ENCODE data around the gene LZTS2.
A peak's percentile ranks its signal among the peaks of the same experiment; 100 is the strongest.

Gene LZTS2

GRCh38 chr10:100985336-100985735 is 14.3 kb upstream of the LZTS2 start:
- no peak overlapping the region for H3K4me3 ChIP-seq (ENCODE audit: low read depth in 1 of 2, low read length in 2 of 2)
- H2AFZ ChIP-seq (ENCODE audit: low read depth, low read length) = no peak overlapping the region
- H3K4me2 ChIP-seq (ENCODE audit: insufficient read depth, low read length) = no peak overlapping the region; the same call in 1 of the 2 replicates
- H3K27me3 ChIP-seq (ENCODE audit: insufficient read depth, low read length, poor library complexity) = no peaks in the 10 kb centered on the region
- peaks cover 53% of the 10 kb centered on the region for H3K36me3 ChIP-seq (ENCODE audit: insufficient read depth, low read length)
- ATAC-seq (ENCODE audit: insufficient read depth, low read depth) = no peak
- H4K20me1 ChIP-seq (ENCODE audit: insufficient read depth, low read length) = peaks cover 31% of the 10 kb centered on the region; the same call in 1 of the 2 replicates
- H3K79me2 ChIP-seq (ENCODE audit: insufficient read depth, low read length) = peaks cover 50% of the 10 kb centered on the region
- no peaks in the 10 kb centered on the region for H3K9me3 ChIP-seq (ENCODE audit: insufficient read depth, low read length, severe bottlenecking)
- peaks cover 41% of the 10 kb centered on the region for H3K4me1 ChIP-seq (ENCODE audit: insufficient read depth, low read length)
- peak overlapping the region; percentile 86; the same call in 1 of the 2 replicates for H3K9ac ChIP-seq (ENCODE audit: low read depth, low read length)
- DNase-seq = no peak
- TF ChIP-seq, protein P1, sequence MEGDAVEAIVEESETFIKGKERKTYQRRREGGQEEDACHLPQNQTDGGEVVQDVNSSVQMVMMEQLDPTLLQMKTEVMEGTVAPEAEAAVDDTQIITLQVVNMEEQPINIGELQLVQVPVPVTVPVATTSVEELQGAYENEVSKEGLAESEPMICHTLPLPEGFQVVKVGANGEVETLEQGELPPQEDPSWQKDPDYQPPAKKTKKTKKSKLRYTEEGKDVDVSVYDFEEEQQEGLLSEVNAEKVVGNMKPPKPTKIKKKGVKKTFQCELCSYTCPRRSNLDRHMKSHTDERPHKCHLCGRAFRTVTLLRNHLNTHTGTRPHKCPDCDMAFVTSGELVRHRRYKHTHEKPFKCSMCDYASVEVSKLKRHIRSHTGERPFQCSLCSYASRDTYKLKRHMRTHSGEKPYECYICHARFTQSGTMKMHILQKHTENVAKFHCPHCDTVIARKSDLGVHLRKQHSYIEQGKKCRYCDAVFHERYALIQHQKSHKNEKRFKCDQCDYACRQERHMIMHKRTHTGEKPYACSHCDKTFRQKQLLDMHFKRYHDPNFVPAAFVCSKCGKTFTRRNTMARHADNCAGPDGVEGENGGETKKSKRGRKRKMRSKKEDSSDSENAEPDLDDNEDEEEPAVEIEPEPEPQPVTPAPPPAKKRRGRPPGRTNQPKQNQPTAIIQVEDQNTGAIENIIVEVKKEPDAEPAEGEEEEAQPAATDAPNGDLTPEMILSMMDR (IDR thresholded peaks at IDR 0.05; ENCODE audit: borderline replicate concordance, extremely low read depth, low read length, poor library complexity, severe bottlenecking) = no peak
- TF ChIP-seq EZH2 (IDR thresholded peaks at IDR 0.05; ENCODE audit: borderline replicate concordance, low read depth, low read length, severe bottlenecking) = no peak
- H3K27ac ChIP-seq (ENCODE audit: low read length) = no peak overlapping the region

DNA sequence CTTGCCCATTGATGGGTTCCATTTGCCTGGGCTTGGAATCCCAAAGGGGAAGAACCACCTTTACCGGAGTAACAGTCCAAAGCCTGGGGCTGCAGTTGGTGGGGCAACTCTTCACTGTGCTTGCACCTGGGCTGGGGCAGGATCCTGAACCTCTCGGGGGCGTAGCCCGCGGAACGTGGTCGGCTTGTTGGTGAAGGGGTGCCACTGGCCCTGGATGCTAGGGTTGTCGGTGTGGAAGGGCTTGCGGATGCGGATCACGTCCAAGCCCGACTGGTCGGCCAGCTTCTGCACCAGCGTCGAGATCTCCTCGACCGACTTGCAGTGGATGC is 13.0 kb upstream of the LZTS2 start:
- no peak for TF ChIP-seq EZH2 (IDR thresholded peaks at IDR 0.05; ENCODE audit: borderline replicate concordance, low read depth, low read length, severe bottlenecking)
- Histone ChIP-seq H3K4me2 (ENCODE audit: insufficient read depth, low read length) (peak overlapping the region; percentile 99), H3K4me1 (ENCODE audit: insufficient read depth, low read length) (peaks cover 49% of the 10 kb centered on the region), H3K4me3 (ENCODE audit: low read depth in 1 of 2, low read length in 2 of 2) (peak overlapping the region; percentile 95), H3K9ac (ENCODE audit: low read depth, low read length) (peak overlapping the region; percentile 86), H2AFZ (ENCODE audit: low read depth, low read length) (peak overlapping the region; percentile 98), H3K27ac (ENCODE audit: low read length) (peak overlapping the region; percentile 90), H3K27me3 (ENCODE audit: insufficient read depth, low read length, poor library complexity) (no peaks in the 10 kb centered on the region), H3K9me3 (ENCODE audit: insufficient read depth, low read length, severe bottlenecking) (no peaks in the 10 kb centered on the region), H3K36me3 (ENCODE audit: insufficient read depth, low read length) (peaks cover 55% of the 10 kb centered on the region), H3K79me2 (ENCODE audit: insufficient read depth, low read length) (peaks cover 56% of the 10 kb centered on the region), H4K20me1 (ENCODE audit: insufficient read depth, low read length) (peaks cover 37% of the 10 kb centered on the region; the same call in 1 of the 2 replicates)
- ATAC-seq (ENCODE audit: insufficient read depth, low read depth) (no peak), DNase-seq (no peak)

GRCh38 chr10:100986952-100987684 is 12.5 kb upstream of the LZTS2 start, which contains the start of the genes MRPL43 and TWNK:
Gene MRPL43, minus strand, starts transcription at chr10:100987497. Its CDS starts 54 bp downstream, at chr10:100987443.
Gene TWNK, plus strand, starts transcription at chr10:100987543. Its CDS starts 668 bp downstream, at chr10:100988211.
- H3K27ac ChIP-seq (ENCODE audit: low read length) = peak within 1 kb of the TSS; percentile 90
- peaks cover 49% of the 10 kb centered on the region for H3K4me1 ChIP-seq (ENCODE audit: insufficient read depth, low read length)
- no peaks in the 10 kb centered on the region for H3K9me3 ChIP-seq (ENCODE audit: insufficient read depth, low read length, severe bottlenecking)
- peak within 1 kb of the TSS; percentile 98 for H2AFZ ChIP-seq (ENCODE audit: low read depth, low read length)
- no peaks in the 10 kb centered on the region for H3K27me3 ChIP-seq (ENCODE audit: insufficient read depth, low read length, poor library complexity)
- H3K36me3 ChIP-seq (ENCODE audit: insufficient read depth, low read length) = peaks cover 55% of the 10 kb centered on the region
- peaks cover 37% of the 10 kb centered on the region; the same call in 1 of the 2 replicates for H4K20me1 ChIP-seq (ENCODE audit: insufficient read depth, low read length)
- H3K4me2 ChIP-seq (ENCODE audit: insufficient read depth, low read length) = peak within 1 kb of the TSS; percentile 99
- ATAC-seq (ENCODE audit: insufficient read depth, low read depth) = peak; percentile 97
- H3K4me3 ChIP-seq (ENCODE audit: low read depth in 1 of 2, low read length in 2 of 2) = peak within 1 kb of the TSS; percentile 95
- peak within 1 kb of the TSS; percentile 86 for H3K9ac ChIP-seq (ENCODE audit: low read depth, low read length)
- DNase-seq = peak; percentile 88
- TF ChIP-seq, protein P1 (IDR thresholded peaks at IDR 0.05; ENCODE audit: borderline replicate concordance, extremely low read depth, low read length, poor library complexity, severe bottlenecking) = no peak
- TF ChIP-seq EZH2 (IDR thresholded peaks at IDR 0.05; ENCODE audit: borderline replicate concordance, low read depth, low read length, severe bottlenecking) = no peak
- H3K79me2 ChIP-seq (ENCODE audit: insufficient read depth, low read length) = peaks cover 56% of the 10 kb centered on the region

DNA sequence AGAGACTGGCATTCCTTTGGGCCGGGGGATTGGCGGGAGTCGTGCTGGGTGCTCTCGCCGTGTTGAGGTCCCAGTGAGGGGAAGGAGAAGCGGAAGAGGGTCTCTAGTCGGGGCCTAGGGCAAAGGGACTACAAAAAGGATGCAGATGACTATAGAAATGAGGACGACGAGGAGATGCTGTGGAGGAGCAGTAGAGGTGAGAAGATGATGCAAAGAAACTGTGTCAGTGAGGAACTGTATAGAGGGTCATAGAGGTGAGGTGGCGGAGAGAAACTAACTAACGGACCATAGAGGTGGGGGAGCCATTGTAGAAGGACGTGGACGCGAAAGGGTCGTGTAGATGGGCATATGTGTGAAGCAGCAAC is 11.9 kb upstream of the LZTS2 start:
- H3K9ac ChIP-seq (ENCODE audit: low read depth, low read length) = peak overlapping the region; percentile 86
- peaks cover 56% of the 10 kb centered on the region for H3K79me2 ChIP-seq (ENCODE audit: insufficient read depth, low read length)
- peaks cover 37% of the 10 kb centered on the region; the same call in 1 of the 2 replicates for H4K20me1 ChIP-seq (ENCODE audit: insufficient read depth, low read length)
- H3K27ac ChIP-seq (ENCODE audit: low read length) = peak overlapping the region; percentile 90
- no peak for DNase-seq
- H3K4me1 ChIP-seq (ENCODE audit: insufficient read depth, low read length) = peaks cover 49% of the 10 kb centered on the region
- H3K4me2 ChIP-seq (ENCODE audit: insufficient read depth, low read length) = peak overlapping the region; percentile 99
- peaks cover 55% of the 10 kb centered on the region for H3K36me3 ChIP-seq (ENCODE audit: insufficient read depth, low read length)
- H2AFZ ChIP-seq (ENCODE audit: low read depth, low read length) = peak overlapping the region; percentile 98
- H3K9me3 ChIP-seq (ENCODE audit: insufficient read depth, low read length, severe bottlenecking) = no peaks in the 10 kb centered on the region
- peak; percentile 43 for ATAC-seq (ENCODE audit: insufficient read depth, low read depth)
- TF ChIP-seq, protein P1 (IDR thresholded peaks at IDR 0.05; ENCODE audit: borderline replicate concordance, extremely low read depth, low read length, poor library complexity, severe bottlenecking) = no peak
- TF ChIP-seq EZH2 (IDR thresholded peaks at IDR 0.05; ENCODE audit: borderline replicate concordance, low read depth, low read length, severe bottlenecking) = no peak
- H3K4me3 ChIP-seq (ENCODE audit: low read depth in 1 of 2, low read length in 2 of 2) = peak overlapping the region; percentile 95
- H3K27me3 ChIP-seq (ENCODE audit: insufficient read depth, low read length, poor library complexity) = no peaks in the 10 kb centered on the region
